NCI-H2081 treated with DMSO at 0.1 percent for 48 hours (cell line): ENCODE data around the gene LIMS3.
"Not testable (repeated sequence)": the region's sequence is repeated elsewhere in the genome, so short reads cannot be mapped to it uniquely, and the experiment has no call there.

ENCODE experiments used
- DNase-seq: peaks from one replicate; lab custom pipeline; 2025; lab: John Stamatoyannopoulos, UW

LIMS3 gene

DNA sequence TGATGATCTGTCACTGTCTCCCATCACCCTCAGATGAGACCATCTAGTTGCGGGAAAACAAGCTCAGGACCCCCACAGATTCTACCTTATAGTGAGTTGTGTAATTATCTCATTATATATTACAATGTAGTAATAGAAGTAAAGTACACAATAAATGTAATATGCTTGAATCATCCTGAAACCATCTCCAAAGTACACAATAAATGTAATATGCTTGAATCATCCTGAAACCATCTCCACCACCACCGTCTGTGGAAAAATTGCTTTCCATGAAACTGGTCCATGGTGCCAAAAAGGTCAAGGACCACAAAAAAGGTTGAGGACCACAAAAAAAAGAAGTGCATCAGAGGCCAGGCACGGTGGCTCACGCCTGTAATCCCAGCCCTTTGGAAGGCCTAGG is 29.3 kb downstream of the LIMS3 start:
- DNase-seq = not testable (repeated sequence)

DNA sequence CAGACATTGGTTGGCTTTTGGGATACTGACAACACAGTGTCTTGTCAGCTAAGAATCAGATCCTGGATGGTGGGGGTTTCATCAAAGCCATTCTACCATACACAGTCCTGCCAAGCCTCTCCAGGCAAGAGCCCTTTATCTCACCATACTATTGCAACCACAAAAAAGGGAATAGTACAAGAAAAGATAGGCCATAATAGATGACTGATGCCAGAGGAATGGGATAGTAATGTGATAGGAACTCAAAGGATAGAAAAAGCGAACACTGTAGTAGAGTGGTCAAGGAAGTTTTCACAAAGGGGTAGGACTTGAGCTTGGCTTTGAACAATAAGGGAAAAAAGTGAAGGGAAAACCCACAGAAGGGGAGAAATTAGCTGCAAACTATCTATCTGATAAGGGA is 30.7 kb downstream of the LIMS3 start:
- not testable (repeated sequence) for DNase-seq

DNA sequence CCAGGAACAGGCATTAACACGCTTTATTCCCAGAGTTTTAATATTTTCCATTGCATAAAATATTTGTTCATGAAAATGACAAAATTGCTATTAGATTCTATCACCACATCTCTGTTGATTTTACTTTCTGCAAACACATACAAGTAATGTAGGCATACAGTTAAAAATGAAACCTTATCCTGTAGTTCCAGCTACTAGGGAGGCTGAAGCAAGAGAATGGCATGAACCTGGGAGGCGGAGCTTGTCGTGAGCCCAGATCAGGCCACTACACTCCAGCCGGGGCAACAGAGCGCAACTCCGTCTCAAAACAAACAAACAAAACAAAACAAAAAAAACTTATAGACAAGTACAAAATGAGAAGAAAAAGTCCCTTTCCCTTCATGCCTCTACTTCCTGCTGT is 38.0 kb downstream of the LIMS3 start:
- not testable (repeated sequence) for DNase-seq

DNA sequence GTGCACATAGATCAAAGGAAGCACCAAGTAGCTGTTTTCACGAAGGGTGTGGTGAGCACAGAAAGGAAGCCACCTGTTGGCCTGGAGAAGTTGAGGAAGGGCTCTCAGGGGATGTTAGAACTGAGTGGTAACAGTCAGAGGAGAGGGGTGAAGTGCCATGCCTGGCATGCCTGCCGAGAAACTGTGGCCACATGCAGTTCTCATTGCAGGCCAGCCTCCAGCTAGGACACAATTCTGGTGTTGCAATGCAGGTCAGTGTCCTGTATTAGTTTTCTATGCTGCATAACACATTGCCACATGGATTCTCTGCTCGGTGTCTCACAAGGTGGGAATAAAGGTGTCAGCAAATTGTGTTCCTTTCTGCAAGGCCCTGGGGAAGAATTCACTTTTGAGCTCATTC is 46.9 kb downstream of the LIMS3 start:
- DNase-seq = not testable (repeated sequence)

DNA sequence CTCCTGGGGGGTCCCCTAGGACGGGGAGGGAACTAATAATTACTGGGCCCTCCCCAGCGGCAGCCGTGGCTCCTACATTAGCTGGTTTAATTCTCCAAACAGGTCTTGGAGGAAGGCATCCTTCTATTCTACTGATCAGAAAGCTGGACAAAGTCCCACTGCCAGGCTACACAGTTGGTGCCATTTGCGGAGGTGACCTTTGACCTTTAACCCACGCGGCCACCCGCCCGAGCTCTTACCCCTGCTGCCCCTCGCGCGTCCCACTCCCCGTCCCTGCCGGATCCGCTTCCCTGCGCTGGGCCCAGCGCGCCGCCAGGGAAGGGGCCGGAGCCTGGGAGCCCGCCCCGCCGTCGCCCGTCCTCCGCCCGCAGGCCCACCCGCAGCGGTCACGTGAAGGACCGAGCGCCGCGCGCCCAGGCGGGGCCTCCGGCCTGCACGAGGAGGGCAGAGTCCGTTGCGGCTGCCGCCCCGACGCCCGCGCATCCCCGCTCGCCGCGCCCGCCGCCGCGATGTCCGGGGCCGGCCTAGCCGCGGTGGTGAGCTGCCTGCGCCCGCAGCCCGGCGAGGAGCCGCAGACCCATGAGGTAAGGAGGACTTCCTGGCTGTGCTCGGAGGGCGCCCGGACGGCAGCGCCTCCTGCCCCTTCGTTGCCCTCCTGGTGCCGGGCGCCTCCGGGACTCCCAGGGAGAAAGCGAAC is 48.9 kb downstream of the LIMS3 start:
- not testable (repeated sequence) for DNase-seq

GRCh38 chr2:109947959-109948520 is 49.6 kb downstream of the LIMS3 start:
- not testable (repeated sequence) for DNase-seq

- not testable (repeated sequence) for DNase-seq
These were observed 51.8 kb downstream of the LIMS3 start for GRCh38 chr2:109950146-109950843.

GRCh38 chr2:109963942-109964341 is 65.5 kb downstream of the LIMS3 start:
- not testable (repeated sequence) for DNase-seq

- not testable (repeated sequence) for DNase-seq
These were observed 67.0 kb downstream of the LIMS3 start for GRCh38 chr2:109965482-109965881.

- DNase-seq = not testable (repeated sequence)
These were observed 67.7 kb downstream of the LIMS3 start for GRCh38 chr2:109966107-109966736.

GRCh38 chr2:109966858-109967257 is 68.4 kb downstream of the LIMS3 start:
- DNase-seq = not testable (repeated sequence)

DNA sequence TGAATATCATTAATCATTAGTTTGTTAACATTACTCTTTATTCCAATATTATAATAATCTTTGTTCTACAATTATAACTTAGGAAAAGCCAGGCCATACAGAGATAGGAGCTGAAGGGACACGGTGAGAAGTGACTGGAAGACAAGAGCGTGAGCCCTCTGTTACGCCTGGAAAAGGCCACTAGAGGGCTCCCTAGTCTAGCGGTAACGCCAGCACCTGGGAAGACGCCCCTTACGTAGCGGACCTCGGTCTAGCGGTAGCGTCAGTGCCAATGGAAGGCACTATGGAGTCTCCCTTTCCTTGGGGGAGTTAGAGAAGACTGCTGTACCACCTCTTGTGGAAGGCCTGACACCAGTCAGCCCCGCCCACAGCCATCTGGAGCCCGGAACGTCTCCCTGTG is 71.4 kb downstream of the LIMS3 start:
- not testable (repeated sequence) for DNase-seq

GRCh38 chr2:109971710-109972109 is 73.2 kb downstream of the LIMS3 start:
- DNase-seq = not testable (repeated sequence)
